Endothelial cell of umbilical vein (primary cell): ENCODE measurements around the gene LMF1. TPM values are rescaled to one million over a fixed set of nuclear protein-coding genes. Genes with fewer than 3 reads are reported as not detected.

Experiments
- BruUV-seq: library from RNA; stranded (reverse); fragments of 400-500 nt; replicated peaks from 2 replicates; lab custom pipeline; 2021; lab: Mats Ljungman, UMichigan
- CTCF ChIA-PET: fragments of 300-600, 350-600 bp; sonication (Branson Sonifier 250); formaldehyde crosslinking; loops from one replicate; lab custom pipeline; 2021; ENCODE audit warnings: antibody characterized with exemption, inconsistent platforms; lab: Charles Lee
- POLR2A ChIA-PET: fragments of 300-600, 350-600 bp; sonication (Branson Sonifier 250); formaldehyde crosslinking; loops from one replicate; lab custom pipeline; 2021; ENCODE audit warnings: antibody characterized with exemption, inconsistent platforms; lab: Charles Lee
- DNase-seq: peaks from one replicate; pipeline ENCODE4 v3.0.0-alpha.2; 2011; ENCODE audit warnings: low read depth, low spot score
- FAIRE-seq: peaks from 2 replicates; lab custom pipeline; 2011; peaks lifted over from hg19 to GRCh38; lab: Jason Lieb, UNC
- H2AFZ ChIP-seq: 2 replicates; pipeline ENCODE4 v1.6.0; 2012; ENCODE audit warnings: low read depth, low read length, control low read depth, inconsistent platforms
- H3K27ac ChIP-seq: 2 replicates; pipeline ENCODE4 v1.5.1; 2011; ENCODE audit warnings: low read depth, mild to moderate bottlenecking, control low read depth, low read length, moderate library complexity; ENCODE audit not compliant: insufficient read depth
- H3K27me3 ChIP-seq, 2 experiments: 2 replicates each; pipeline versions ENCODE4 v1.6.0 to v1.6.1; 2011; ENCODE audit warnings: low read length in 2 of 2, mixed read lengths in 1 of 2; ENCODE audit not compliant: control insufficient read depth in 2 of 2, insufficient read depth in 2 of 2
- H3K36me3 ChIP-seq, 2 experiments: 2 replicates in 1 of 2; 3 replicates in 1 of 2; pipeline ENCODE4 v1.5.1; 2011; ENCODE audit warnings: low read length in 2 of 2, mild to moderate bottlenecking in 1 of 2, moderate library complexity in 1 of 2; ENCODE audit not compliant: control insufficient read depth in 2 of 2, insufficient read depth in 2 of 2; ENCODE audit errors: extremely low read depth in 1 of 2
- H3K4me1 ChIP-seq: 3 replicates; pipeline ENCODE4 v1.5.1; 2011; ENCODE audit warnings: mild to moderate bottlenecking, low read length; ENCODE audit not compliant: control insufficient read depth, insufficient read depth; ENCODE audit errors: extremely low read depth
- H3K4me2 ChIP-seq: 2 replicates; pipeline ENCODE4 v1.6.1; 2011; ENCODE audit warnings: low read length, control low read depth, mixed read lengths; ENCODE audit not compliant: insufficient read depth
- H3K4me3 ChIP-seq, 3 experiments: fragments of 200-600 bp in 1 of 3; sonication (generic), shearing (Covaris generic) in 1 of 3; replicated peaks in 1 of 3; 2 replicates each; pipeline ENCODE4 v1.5.1; 2011 to 2016; ENCODE audit warnings: control low read depth in 3 of 3, low read length in 3 of 3, mild to moderate bottlenecking in 2 of 3, inconsistent platforms in 1 of 3, low read depth in 1 of 3, moderate library complexity in 1 of 3; ENCODE audit not compliant: insufficient read depth in 1 of 3
- H3K79me2 ChIP-seq: 2 replicates; pipeline ENCODE4 v1.6.0; 2012; ENCODE audit warnings: low read length, inconsistent platforms; ENCODE audit not compliant: control insufficient read depth, insufficient read depth
- H3K9ac ChIP-seq: replicated peaks from 2 replicates; pipeline ENCODE3; 2011; ENCODE audit warnings: low read length, control low read depth; ENCODE audit not compliant: insufficient read depth; ENCODE audit errors: extremely low read depth
- H3K9me1 ChIP-seq: replicated peaks from 3 replicates; pipeline ENCODE4 v1.6.0; 2011; ENCODE audit warnings: mild to moderate bottlenecking, low read length; ENCODE audit not compliant: control insufficient read depth, insufficient read depth; ENCODE audit errors: extremely low read depth
- H3K9me3 ChIP-seq: replicated peaks from 2 replicates; pipeline ENCODE4 v1.5.1; 2012; ENCODE audit warnings: low read length, inconsistent platforms; ENCODE audit not compliant: control insufficient read depth, insufficient read depth
- H4K20me1 ChIP-seq: replicated peaks from 2 replicates; pipeline ENCODE3; 2011; ENCODE audit warnings: mild to moderate bottlenecking, low read length; ENCODE audit not compliant: control insufficient read depth, insufficient read depth; ENCODE audit errors: extremely low read depth
- CTCF ChIP-seq, 2 donors: IDR thresholded peaks; 1 replicate in 1 of 2; 2 replicates in 1 of 2; pipeline ENCODE4 v1.5.1; 2011; ENCODE audit warnings: low read length in 2 of 2, mild to moderate bottlenecking in 2 of 2, moderate library complexity in 2 of 2, control low read depth in 1 of 2, inconsistent platforms in 1 of 2, low read depth in 1 of 2; ENCODE audit not compliant: insufficient read depth in 1 of 2; ENCODE audit errors: extremely low read depth in 1 of 2
- EZH2 ChIP-seq: IDR thresholded peaks from 2 replicates; pipeline ENCODE4 v1.6.1; 2012; ENCODE audit warnings: borderline replicate concordance, low read depth, mild to moderate bottlenecking, moderate library complexity, low read length, inconsistent platforms; ENCODE audit not compliant: severe bottlenecking
- FOS ChIP-seq: IDR thresholded peaks from 2 replicates; pipeline ENCODE4 v1.6.1; 2011; ENCODE audit warnings: mild to moderate bottlenecking, low read length, moderate library complexity, borderline replicate concordance; ENCODE audit not compliant: insufficient read depth
- GATA2 ChIP-seq: IDR thresholded peaks from 2 replicates; pipeline ENCODE4 v1.7.0; 2011; ENCODE audit warnings: low read depth, mild to moderate bottlenecking, moderate library complexity, mixed read lengths, low read length; ENCODE audit not compliant: insufficient read length, insufficient read depth
- JUN ChIP-seq: IDR thresholded peaks from 2 replicates; pipeline ENCODE4 v1.6.1; 2011; ENCODE audit warnings: borderline replicate concordance, low read depth; ENCODE audit not compliant: insufficient read length, insufficient read depth
- MAX ChIP-seq: IDR thresholded peaks from 2 replicates; pipeline ENCODE4 v1.6.1; 2011; ENCODE audit not compliant: insufficient read depth, insufficient read length
- MYC ChIP-seq: IDR thresholded peaks from one replicate; pipeline ENCODE4 v1.6.1; 2011; ENCODE audit warnings: mild to moderate bottlenecking, low read depth, low read length
- POLR2A ChIP-seq: IDR thresholded peaks from 2 replicates; pipeline ENCODE4 v1.6.1; 2012; ENCODE audit warnings: low read depth, mild to moderate bottlenecking, control low read depth, low read length
- POLR2AphosphoS5 ChIP-seq: IDR thresholded peaks from 2 replicates; pipeline ENCODE4 v1.6.1; 2012; ENCODE audit warnings: low read depth, mild to moderate bottlenecking, control low read depth, low read length, moderate library complexity; ENCODE audit not compliant: insufficient read depth
- dilution Hi-C: fragments of 300-500 bp; cut with MboI; formaldehyde crosslinking; loops from one replicate; pipeline ENCODE4 v1.15.0; 2019; ENCODE audit warnings: low sequenced_read_pairs; ENCODE audit not compliant: extremely low pct_ligation_motif_present
- intact Hi-C: fragments of 100-400 bp; cut with micrococcal nuclease; formaldehyde crosslinking; loops from one replicate; pipeline ENCODE4 v1.10.0; 2022
- polyA plus RNA-seq, 4 experiments: library from polyadenylated mRNA; depleted of rRNA in 3 of 4; stranded (reverse) in 3 of 4; unstranded in 1 of 4; fragments of >200 nt; gene quantifications; 2 replicates each; pipeline versions ENCODE4 v1.2.1 to v1.2.3, GENCODE V29; 2011 to 2012; ENCODE audit warnings: missing spikeins in 1 of 4
- total RNA-seq: library from RNA; stranded (reverse); gene quantifications from 2 replicates; pipeline ENCODE4 v1.2.3, GENCODE V29; 2021

Gene LMF1
- total and polyA plus RNA-seq, 2 donors (not counting 3 experiments of a cell fraction or from before 2014, with no cell fraction given): 17.8 TPM

GRCh38 chr16:933581-933980 lies 37.2 kb downstream of the LMF1 start:
- no peak overlapping the region for H2AFZ ChIP-seq
- FAIRE-seq (no peak), DNase-seq (no peak)
- no peaks in the 10 kb centered on the region for H3K9me3 ChIP-seq
- no TSS peak for BruUV-seq
- ChIA-PET POLR2A (no interaction called here), CTCF (no interaction called here)
- no peak overlapping the region for H3K4me3 ChIP-seq
- H3K79me2 ChIP-seq: no peaks in the 10 kb centered on the region
- no peaks in the 10 kb centered on the region for H3K4me1 ChIP-seq
- no peak overlapping the region for H3K9ac ChIP-seq
- no peak for TF ChIP-seq POLR2AphosphoS5
- no peak for TF ChIP-seq EZH2
- TF ChIP-seq JUN: no peak
- TF ChIP-seq MAX: no peak
- TF ChIP-seq GATA2: no peak
- no peak for TF ChIP-seq MYC
- TF ChIP-seq POLR2A: no peak
- no peak for TF ChIP-seq FOS
- TF ChIP-seq CTCF (IDR thresholded peaks at IDR 0.05; ENCODE audit: extremely low read depth in 1 of 2, insufficient read depth in 1 of 2, low read depth in 1 of 2, low read length in 2 of 2): no peak
- no peak overlapping the region for H3K27ac ChIP-seq
- H3K9me1 ChIP-seq: no peaks in the 10 kb centered on the region
- no peak overlapping the region for H3K4me2 ChIP-seq
- intact Hi-C loops (no loop called here), dilution Hi-C loops (no loop called here)
- no peaks in the 10 kb centered on the region for H3K36me3 ChIP-seq
- H4K20me1 ChIP-seq: peaks cover 2% of the 10 kb centered on the region
- no peaks in the 10 kb centered on the region for H3K27me3 ChIP-seq
